Uterus (tissue), 2 donors: ENCODE measurements around the gene RBMS3.

Experiments used
- CTCF ChIP-seq, 4 experiments: fragments of 200-600 bp in 2 of 4; fragments of 450-650 bp in 2 of 4; sonication (generic) in 2 of 4; IDR thresholded peaks; one replicate each; pipeline ENCODE4 v1.5.1; 2016 to 2019; ENCODE audit warnings: antibody characterized with exemption in 4 of 4, mild to moderate bottlenecking in 2 of 4, moderate library complexity in 1 of 4
- POLR2A ChIP-seq, 2 donors: fragments of 450-650 bp; IDR thresholded peaks; one replicate each; pipeline ENCODE4 v1.6.1; 2016; ENCODE audit warnings: antibody characterized with exemption in 2 of 2, mild to moderate bottlenecking in 1 of 2, moderate library complexity in 1 of 2

- TF ChIP-seq CTCF (IDR thresholded peaks at IDR 0.05) (no peak), POLR2A (IDR thresholded peaks at IDR 0.05) (no peak)
Observed at GRCh38 chr3:29777869-29778268, 497.0 kb downstream of the RBMS3 start.
